ENCODE data around the gene PKNOX2.

The PKNOX2 gene

DNA sequence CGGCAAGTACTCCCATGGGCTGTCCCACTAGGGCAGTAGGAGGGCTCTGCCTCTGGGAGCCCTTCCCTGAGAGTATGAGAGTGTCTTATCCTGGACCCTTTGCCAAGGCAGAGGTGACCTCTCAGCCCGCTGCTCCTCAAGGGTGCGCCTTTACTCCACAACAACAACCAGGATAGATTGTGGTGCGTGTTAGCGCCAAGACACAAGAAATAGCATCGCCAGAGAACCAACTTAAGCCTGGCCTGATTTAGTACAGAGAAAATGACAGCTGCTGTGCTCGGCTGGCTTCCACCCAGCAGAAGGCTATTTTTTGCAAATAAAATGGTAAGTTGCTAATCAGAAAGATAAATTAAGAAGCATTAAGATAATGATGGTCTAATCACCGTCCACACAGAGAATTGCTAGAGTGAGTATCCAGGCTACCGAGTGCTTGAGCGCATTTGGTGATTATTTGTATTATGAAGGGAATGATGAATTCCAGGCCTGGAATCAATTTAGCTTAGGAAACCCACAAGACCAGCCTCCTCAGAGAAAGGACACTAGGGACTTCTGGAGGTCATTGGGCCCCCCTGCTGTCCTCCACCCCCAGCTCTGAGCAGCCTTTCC is 119.8 kb downstream of the PKNOX2 start:
- H3K36me3 ChIP-seq (ENCODE audit: control insufficient read depth in 2 of 2, insufficient read depth in 2 of 2, low read length in 2 of 2), result no peaks in the 10 kb centered on the region

DNA sequence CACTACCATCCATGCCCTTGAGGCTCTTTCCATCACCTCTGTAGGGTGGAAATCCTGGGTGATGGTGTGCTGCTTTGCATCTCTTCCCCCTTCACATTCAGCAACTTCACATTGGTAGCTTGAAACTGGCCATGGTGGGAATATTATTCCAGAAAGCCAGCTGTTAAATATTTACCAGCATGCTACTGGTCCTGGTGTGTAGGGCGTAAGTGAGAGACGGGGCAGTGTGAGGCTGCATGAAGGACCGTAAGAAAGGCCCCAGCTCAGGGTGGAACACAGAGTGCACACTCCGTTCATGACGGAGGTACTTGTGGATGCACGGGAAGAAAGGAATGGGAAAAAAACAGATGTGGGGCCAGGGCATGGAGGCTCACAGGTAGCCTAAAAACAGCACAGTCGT is 121.3 kb downstream of the PKNOX2 start:
- Histone ChIP-seq H3K4me3 (ENCODE audit: low read length in 2 of 2) (no peak overlapping the region), H3K36me3 (ENCODE audit: control insufficient read depth in 2 of 2, insufficient read depth in 2 of 2, low read length in 2 of 2) (no peaks in the 10 kb centered on the region), H3K27ac (ENCODE audit: low read length) (no peak overlapping the region), H3K27me3 (ENCODE audit: control insufficient read depth in 1 of 2, insufficient read depth in 2 of 2, low read length in 2 of 2) (no peaks in the 10 kb centered on the region), H3K4me1 (ENCODE audit: control insufficient read depth, insufficient read depth, low read length) (peaks cover 18% of the 10 kb centered on the region), H3K9ac (ENCODE audit: low read length in 2 of 2) (no peak overlapping the region), H3K9me3 (ENCODE audit: control insufficient read depth in 2 of 2, low read length in 2 of 2) (no peaks in the 10 kb centered on the region)

More for the DNA sequence above, 119.8 kb downstream of the PKNOX2 start:
- Histone ChIP-seq H3K9ac (ENCODE audit: low read length in 2 of 2) (no peak overlapping the region), H3K27ac (ENCODE audit: low read length) (no peak overlapping the region), H3K9me3 (ENCODE audit: control insufficient read depth in 2 of 2, low read length in 2 of 2) (no peaks in the 10 kb centered on the region), H3K27me3 (ENCODE audit: control insufficient read depth in 1 of 2, insufficient read depth in 2 of 2, low read length in 2 of 2) (no peaks in the 10 kb centered on the region), H3K4me3 (ENCODE audit: low read length in 2 of 2) (no peak overlapping the region), H3K4me1 (ENCODE audit: control insufficient read depth, insufficient read depth, low read length) (peaks cover 18% of the 10 kb centered on the region)

DNA sequence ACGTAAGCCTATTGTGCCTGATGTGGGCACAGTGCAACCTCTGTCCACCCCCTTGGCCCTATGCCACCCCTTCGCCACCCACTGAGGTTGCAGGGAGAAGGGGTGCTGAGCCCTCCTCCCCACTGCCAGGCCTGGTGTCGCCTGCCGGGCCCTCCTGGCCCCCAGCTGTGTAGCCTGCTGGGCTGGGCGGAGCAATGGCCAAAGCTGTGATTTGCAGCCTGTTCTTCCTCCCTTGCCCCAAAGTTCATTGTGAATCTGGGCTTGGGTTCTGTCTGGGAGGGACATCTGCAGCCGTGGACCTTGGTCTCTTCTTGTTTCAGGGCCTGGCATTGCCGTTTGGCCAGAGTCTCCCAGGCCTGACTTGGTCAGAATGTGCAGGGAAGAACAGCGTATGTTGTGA is 121.9 kb downstream of the PKNOX2 start:
- no peaks in the 10 kb centered on the region for H3K9me3 ChIP-seq (ENCODE audit: control insufficient read depth in 2 of 2, low read length in 2 of 2)

DNA sequence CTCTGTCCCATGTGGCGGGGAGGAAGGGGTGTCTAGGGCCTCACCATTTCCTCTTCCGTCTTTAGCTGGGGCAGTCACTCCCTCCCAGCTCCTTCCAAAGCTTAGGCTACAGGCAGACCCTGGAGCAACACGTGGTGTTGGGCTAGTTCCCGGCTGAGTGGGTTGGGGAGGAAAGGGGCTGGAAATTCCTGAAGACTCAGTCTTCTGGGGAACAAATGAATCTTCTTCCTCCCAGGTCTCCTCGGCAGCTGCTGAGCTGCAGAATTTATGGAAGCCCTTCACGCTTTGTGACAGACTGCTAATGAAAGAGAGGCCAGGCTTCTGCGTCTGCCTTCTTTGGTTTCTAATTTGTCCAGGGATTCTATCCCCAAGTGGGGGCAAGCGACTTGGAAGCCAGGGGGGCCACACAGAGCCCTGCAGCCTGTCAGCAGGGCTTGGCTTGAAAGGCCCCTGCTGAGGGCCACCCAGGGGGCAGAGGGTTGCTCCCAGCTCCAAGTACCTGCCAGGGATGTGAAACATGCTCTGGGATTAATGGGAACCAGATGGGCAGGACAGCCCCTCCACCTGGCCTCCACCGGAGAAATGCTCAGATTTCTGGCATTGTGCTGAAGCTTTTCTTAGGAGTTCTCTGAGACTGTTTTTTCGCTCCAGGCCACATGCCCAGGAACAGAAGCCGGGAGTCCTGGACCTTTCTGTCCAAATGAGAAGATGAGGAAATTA is 123.1 kb downstream of the PKNOX2 start:
- H3K9me3 ChIP-seq (ENCODE audit: control insufficient read depth in 2 of 2, low read length in 2 of 2), result no peaks in the 10 kb centered on the region
- no peaks in the 10 kb centered on the region for H3K27me3 ChIP-seq (ENCODE audit: control insufficient read depth in 1 of 2, insufficient read depth in 2 of 2, low read length in 2 of 2)
- peaks cover 15% of the 10 kb centered on the region for H3K4me1 ChIP-seq (ENCODE audit: control insufficient read depth, insufficient read depth, low read length)
- no peak overlapping the region for H3K4me3 ChIP-seq (ENCODE audit: low read length in 2 of 2)
- H3K9ac ChIP-seq (ENCODE audit: low read length in 2 of 2), result no peak overlapping the region
- no peaks in the 10 kb centered on the region for H3K36me3 ChIP-seq (ENCODE audit: control insufficient read depth in 2 of 2, insufficient read depth in 2 of 2, low read length in 2 of 2)
- H3K27ac ChIP-seq (ENCODE audit: low read length), result peak overlapping the region; percentile 41

More for the DNA sequence above, 121.9 kb downstream of the PKNOX2 start:
- H3K4me3 ChIP-seq (ENCODE audit: low read length in 2 of 2), result no peak overlapping the region
- no peak overlapping the region for H3K27ac ChIP-seq (ENCODE audit: low read length)
- no peaks in the 10 kb centered on the region for H3K36me3 ChIP-seq (ENCODE audit: control insufficient read depth in 2 of 2, insufficient read depth in 2 of 2, low read length in 2 of 2)
- peaks cover 15% of the 10 kb centered on the region for H3K4me1 ChIP-seq (ENCODE audit: control insufficient read depth, insufficient read depth, low read length)
- H3K27me3 ChIP-seq (ENCODE audit: control insufficient read depth in 1 of 2, insufficient read depth in 2 of 2, low read length in 2 of 2), result no peaks in the 10 kb centered on the region
- no peak overlapping the region for H3K9ac ChIP-seq (ENCODE audit: low read length in 2 of 2)

DNA sequence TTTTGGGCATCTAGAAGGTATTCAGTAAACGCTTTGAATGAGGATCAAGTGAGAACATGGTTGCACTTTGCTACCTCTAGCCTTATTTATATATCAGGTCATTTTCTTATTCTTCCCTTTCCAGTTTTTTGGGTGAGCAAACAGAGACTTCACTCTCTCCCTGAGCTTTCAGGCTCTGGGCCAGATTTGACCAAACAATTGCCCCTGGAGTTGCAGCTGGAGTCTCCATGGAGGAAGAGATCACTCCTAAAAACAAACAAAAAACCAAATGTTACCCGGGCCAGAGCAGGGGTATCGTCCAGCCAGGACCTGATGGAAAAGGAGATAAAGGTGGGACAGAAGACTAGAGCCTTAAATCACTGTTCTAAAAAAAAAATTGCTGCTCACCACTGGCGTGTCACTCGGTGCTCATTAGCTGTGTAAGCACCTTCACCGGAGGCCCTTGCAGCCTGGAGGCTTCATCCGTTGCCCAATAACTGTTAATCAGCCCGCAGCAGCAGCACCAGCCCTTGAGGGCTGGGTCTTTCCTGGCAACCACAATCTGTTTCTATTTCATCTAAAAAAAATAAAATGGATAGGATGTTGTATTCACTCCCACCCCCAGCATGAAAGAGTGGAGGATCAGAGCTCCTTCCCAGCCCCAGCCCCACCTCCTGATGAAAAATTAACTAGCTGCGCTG is 125.0 kb downstream of the PKNOX2 start:
- Histone ChIP-seq H3K9ac (ENCODE audit: low read length in 2 of 2) (no peak overlapping the region), H3K27ac (ENCODE audit: low read length) (no peak overlapping the region)

DNA sequence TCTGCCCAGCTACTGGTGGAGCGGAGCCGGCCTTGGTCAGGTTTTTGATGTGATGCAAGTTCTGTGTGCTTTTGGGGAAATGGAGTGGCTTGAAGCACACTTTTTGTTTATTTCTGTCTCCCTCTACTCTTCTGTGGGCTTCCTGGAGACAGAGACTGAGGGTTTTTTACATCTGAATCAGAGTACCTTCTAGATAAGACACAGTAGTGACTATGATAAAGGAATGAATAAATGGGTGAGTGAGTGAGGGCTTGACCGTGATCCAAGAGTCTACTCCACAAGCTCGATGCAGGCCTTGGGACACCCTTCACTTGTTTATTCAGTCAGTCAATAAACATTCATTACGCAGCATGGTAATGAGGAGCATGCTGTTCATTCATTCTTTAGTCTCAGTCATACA is 125.7 kb downstream of the PKNOX2 start:
- Histone ChIP-seq H3K4me3 (ENCODE audit: low read length in 2 of 2) (no peak overlapping the region), H3K27me3 (ENCODE audit: control insufficient read depth in 1 of 2, insufficient read depth in 2 of 2, low read length in 2 of 2) (no peaks in the 10 kb centered on the region), H3K9ac (ENCODE audit: low read length in 2 of 2) (no peak overlapping the region), H3K9me3 (ENCODE audit: control insufficient read depth in 2 of 2, low read length in 2 of 2) (no peaks in the 10 kb centered on the region), H3K4me1 (ENCODE audit: control insufficient read depth, insufficient read depth, low read length) (peaks cover 15% of the 10 kb centered on the region), H3K36me3 (ENCODE audit: control insufficient read depth in 2 of 2, insufficient read depth in 2 of 2, low read length in 2 of 2) (no peaks in the 10 kb centered on the region), H3K27ac (ENCODE audit: low read length) (no peak overlapping the region)

More for the DNA sequence above, 125.0 kb downstream of the PKNOX2 start:
- Histone ChIP-seq H3K27me3 (ENCODE audit: control insufficient read depth in 1 of 2, insufficient read depth in 2 of 2, low read length in 2 of 2) (no peaks in the 10 kb centered on the region), H3K9me3 (ENCODE audit: control insufficient read depth in 2 of 2, low read length in 2 of 2) (no peaks in the 10 kb centered on the region), H3K36me3 (ENCODE audit: control insufficient read depth in 2 of 2, insufficient read depth in 2 of 2, low read length in 2 of 2) (no peaks in the 10 kb centered on the region), H3K4me1 (ENCODE audit: control insufficient read depth, insufficient read depth, low read length) (peaks cover 15% of the 10 kb centered on the region), H3K4me3 (ENCODE audit: low read length in 2 of 2) (no peak overlapping the region)

DNA sequence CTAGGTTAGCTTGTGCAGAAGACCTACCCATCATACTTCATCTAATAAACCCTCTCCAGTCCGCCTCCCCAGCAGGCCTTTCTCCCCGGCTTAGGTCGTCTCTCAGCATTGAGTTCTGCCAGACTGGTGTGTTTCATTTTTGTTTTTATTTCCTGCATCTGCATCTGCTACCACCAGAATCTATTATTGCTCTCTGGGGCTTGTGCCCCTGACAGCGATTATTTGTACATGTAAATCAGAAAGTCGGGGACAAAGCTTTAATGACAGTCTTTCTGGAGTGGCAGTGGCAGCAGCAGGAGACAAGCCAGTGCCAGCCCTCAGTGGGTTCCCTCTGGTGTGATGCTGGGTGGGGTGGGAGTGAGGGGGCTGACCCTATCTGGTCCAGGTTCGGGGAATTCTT is 127.5 kb downstream of the PKNOX2 start:
- Histone ChIP-seq H3K4me3 (ENCODE audit: low read length in 2 of 2) (no peak overlapping the region), H3K27me3 (ENCODE audit: control insufficient read depth in 1 of 2, insufficient read depth in 2 of 2, low read length in 2 of 2) (no peaks in the 10 kb centered on the region), H3K9me3 (ENCODE audit: control insufficient read depth in 2 of 2, low read length in 2 of 2) (no peaks in the 10 kb centered on the region), H3K4me1 (ENCODE audit: control insufficient read depth, insufficient read depth, low read length) (peaks cover 12% of the 10 kb centered on the region), H3K9ac (ENCODE audit: low read length in 2 of 2) (no peak overlapping the region), H3K27ac (ENCODE audit: low read length) (no peak overlapping the region), H3K36me3 (ENCODE audit: control insufficient read depth in 2 of 2, insufficient read depth in 2 of 2, low read length in 2 of 2) (no peaks in the 10 kb centered on the region)

DNA sequence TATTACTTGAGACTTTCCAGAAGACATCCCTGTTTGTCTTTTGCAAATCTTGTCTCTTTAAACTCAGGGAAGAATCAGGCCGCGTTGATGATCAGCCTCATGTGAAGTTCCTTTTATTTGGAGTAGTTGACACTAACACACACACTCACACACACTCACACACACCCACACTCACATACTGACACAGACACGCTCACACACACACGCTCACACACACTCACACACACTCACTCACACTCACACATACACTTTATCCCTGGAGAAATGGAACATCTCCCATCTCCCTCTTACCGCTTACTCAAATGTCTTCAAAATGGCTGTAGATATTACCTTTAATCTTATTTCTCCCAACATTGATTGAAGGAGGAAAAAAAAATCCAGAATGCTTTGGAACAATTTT is 129.0 kb downstream of the PKNOX2 start:
- H3K27me3 ChIP-seq (ENCODE audit: control insufficient read depth in 1 of 2, insufficient read depth in 2 of 2, low read length in 2 of 2), result no peaks in the 10 kb centered on the region
- H3K9me3 ChIP-seq (ENCODE audit: control insufficient read depth in 2 of 2, low read length in 2 of 2), result no peaks in the 10 kb centered on the region
- no peak overlapping the region for H3K9ac ChIP-seq (ENCODE audit: low read length in 2 of 2)
- peaks cover 2% of the 10 kb centered on the region for H3K4me1 ChIP-seq (ENCODE audit: control insufficient read depth, insufficient read depth, low read length)
- H3K27ac ChIP-seq (ENCODE audit: low read length), result no peak overlapping the region
- no peak overlapping the region for H3K4me3 ChIP-seq (ENCODE audit: low read length in 2 of 2)
- H3K36me3 ChIP-seq (ENCODE audit: control insufficient read depth in 2 of 2, insufficient read depth in 2 of 2, low read length in 2 of 2), result no peaks in the 10 kb centered on the region

DNA sequence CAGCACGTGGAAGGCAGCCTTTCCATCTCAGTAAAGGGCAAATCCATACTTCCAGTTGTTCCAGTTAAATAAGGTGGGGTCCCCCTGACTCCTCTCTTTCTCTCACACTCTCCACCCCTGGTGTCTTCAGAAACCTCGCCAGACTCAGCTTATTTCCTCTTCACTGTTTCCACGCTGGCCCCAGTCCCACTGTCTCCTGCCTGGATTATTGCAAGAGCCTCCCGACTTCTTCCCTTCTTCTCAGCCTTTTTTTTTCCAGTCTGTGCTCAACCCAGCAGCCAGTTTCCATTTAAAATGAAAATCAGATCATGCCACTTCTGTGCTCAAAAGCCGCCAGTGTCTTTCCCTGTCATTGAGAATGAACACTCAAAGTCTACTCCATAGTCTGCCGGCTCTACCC is 131.4 kb downstream of the PKNOX2 start:
- H3K4me3 ChIP-seq (ENCODE audit: low read length in 2 of 2), result no peak overlapping the region
- no peaks in the 10 kb centered on the region for H3K27me3 ChIP-seq (ENCODE audit: control insufficient read depth in 1 of 2, insufficient read depth in 2 of 2, low read length in 2 of 2)
- H3K9me3 ChIP-seq (ENCODE audit: control insufficient read depth in 2 of 2, low read length in 2 of 2), result no peaks in the 10 kb centered on the region
- peaks cover 11% of the 10 kb centered on the region for H3K4me1 ChIP-seq (ENCODE audit: control insufficient read depth, insufficient read depth, low read length)
- no peak overlapping the region for H3K9ac ChIP-seq (ENCODE audit: low read length in 2 of 2)
- no peak overlapping the region for H3K27ac ChIP-seq (ENCODE audit: low read length)
- no peaks in the 10 kb centered on the region for H3K36me3 ChIP-seq (ENCODE audit: control insufficient read depth in 2 of 2, insufficient read depth in 2 of 2, low read length in 2 of 2)

DNA sequence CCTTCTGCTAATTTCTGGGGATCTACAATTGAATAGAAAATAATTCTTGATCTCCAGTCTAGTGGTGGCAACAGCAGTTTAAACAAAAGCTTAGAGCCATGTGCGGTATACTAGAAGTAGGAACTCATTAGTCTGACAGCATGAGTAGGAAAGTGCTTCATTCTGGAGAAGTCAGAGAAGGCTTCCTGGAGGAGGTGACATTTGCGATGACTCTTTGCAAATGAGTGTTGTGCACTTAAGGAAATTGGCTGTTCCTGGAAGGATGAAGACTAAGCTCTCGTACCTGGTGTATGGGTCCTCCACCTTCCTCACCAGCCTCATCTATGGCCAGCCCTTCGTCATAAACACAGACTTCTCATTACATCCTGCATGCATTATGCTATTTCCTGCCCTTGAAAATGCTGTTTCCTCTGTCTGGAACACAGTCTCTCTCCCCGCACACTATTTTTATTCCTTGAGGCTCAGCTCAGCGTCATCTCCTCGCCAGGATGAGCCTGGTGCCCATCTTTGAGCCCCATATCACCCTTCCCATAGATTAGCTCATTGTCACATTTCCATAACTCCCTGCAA is 132.9 kb downstream of the PKNOX2 start:
- Histone ChIP-seq H3K36me3 (ENCODE audit: control insufficient read depth in 2 of 2, insufficient read depth in 2 of 2, low read length in 2 of 2) (no peaks in the 10 kb centered on the region), H3K4me3 (ENCODE audit: low read length in 2 of 2) (no peak overlapping the region), H3K4me1 (ENCODE audit: control insufficient read depth, insufficient read depth, low read length) (peaks cover 14% of the 10 kb centered on the region), H3K9me3 (ENCODE audit: control insufficient read depth in 2 of 2, low read length in 2 of 2) (no peaks in the 10 kb centered on the region), H3K9ac (ENCODE audit: low read length in 2 of 2) (no peak overlapping the region), H3K27ac (ENCODE audit: low read length) (no peak overlapping the region), H3K27me3 (ENCODE audit: control insufficient read depth in 1 of 2, insufficient read depth in 2 of 2, low read length in 2 of 2) (no peaks in the 10 kb centered on the region)

Data from stomach smooth muscle (tissue), 2 donors.